Endothelial cell (in vitro differentiated cells): ENCODE results near the gene NEUROD2. TPM values are rescaled to one million over a fixed set of nuclear protein-coding genes. Genes with fewer than 3 reads are reported as not detected.

Experiments
- DNase-seq: peaks from one replicate; pipeline ENCODE4 v3.0.0; 2021; ENCODE audit warnings: low spot score
- H3K27ac Mint-ChIP-seq: one replicate; pipeline ENCODE4 v1.8.0; 2021; ENCODE audit warnings: mixed read lengths, inconsistent platforms; ENCODE audit not compliant: unreplicated experiment
- H3K27me3 Mint-ChIP-seq: one replicate; pipeline ENCODE4 v1.8.0; 2021; ENCODE audit warnings: mild to moderate bottlenecking, moderate library complexity, mixed read lengths, inconsistent platforms; ENCODE audit not compliant: unreplicated experiment
- H3K36me3 Mint-ChIP-seq: one replicate; pipeline ENCODE4 v1.8.0; 2021; ENCODE audit warnings: mild to moderate bottlenecking, low read depth, mixed read lengths, inconsistent platforms; ENCODE audit not compliant: unreplicated experiment
- H3K4me1 Mint-ChIP-seq: one replicate; pipeline ENCODE4 v1.8.0; 2021; ENCODE audit warnings: mild to moderate bottlenecking, mixed read lengths, inconsistent platforms; ENCODE audit not compliant: unreplicated experiment
- H3K4me3 Mint-ChIP-seq: one replicate; pipeline ENCODE4 v1.8.0; 2021; ENCODE audit warnings: mild to moderate bottlenecking, mixed read lengths, inconsistent platforms; ENCODE audit not compliant: unreplicated experiment
- H3K9me3 Mint-ChIP-seq: one replicate; pipeline ENCODE4 v1.8.0; 2021; ENCODE audit warnings: mixed read lengths, inconsistent platforms; ENCODE audit not compliant: unreplicated experiment
- CTCF ChIP-seq: fragments of 200-600 bp; sonication (generic); IDR thresholded peaks from one replicate; pipeline ENCODE4 v1.5.0; 2021; ENCODE audit warnings: antibody characterized with exemption; ENCODE audit not compliant: unreplicated experiment
- total RNA-seq: library from RNA; stranded (reverse); fragmentation: NEBNext Ultra II Directional; extraction: Animal tissue kit (Norgen Biotek cat#: 25700); gene quantifications from one replicate; pipeline ENCODE4 v1.2.1, GENCODE V29; 2021; ENCODE audit not compliant: unreplicated experiment

The NEUROD2 gene
- total RNA-seq, 1 donor from 2014 or later = not detected

GRCh38 chr17:39573447-39574298 is 34.0 kb downstream of the NEUROD2 start:
- Mint-ChIP-seq H3K27me3 (peaks cover 7% of the 10 kb centered on the region), H3K27ac (peak overlapping the region; percentile 94), H3K4me1 (peaks cover 21% of the 10 kb centered on the region), H3K4me3 (peak overlapping the region; percentile 89), H3K9me3 (peaks cover 4% of the 10 kb centered on the region), H3K36me3 (peaks cover 20% of the 10 kb centered on the region)
- peak; percentile 77 for DNase-seq
- TF ChIP-seq CTCF = no peak

DNA sequence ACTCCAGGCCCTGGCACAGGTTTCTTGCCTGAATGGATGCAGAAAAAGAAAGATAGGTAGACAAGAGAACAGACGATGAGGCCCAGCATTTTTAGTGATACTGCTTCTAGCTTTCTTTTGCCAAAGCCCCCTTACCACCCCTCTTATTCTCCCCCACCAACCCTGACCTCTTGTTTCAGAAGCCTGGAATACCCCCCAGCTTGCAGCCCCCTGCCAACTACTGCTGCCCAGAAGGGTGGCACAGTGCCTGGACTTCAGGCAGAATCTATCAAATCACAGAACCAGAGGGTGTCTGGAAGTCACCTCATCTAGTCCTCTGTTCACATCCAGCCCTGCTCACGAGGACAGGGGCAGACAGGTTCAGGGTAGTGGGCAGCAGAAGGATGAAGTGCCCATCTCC is 35.6 kb downstream of the NEUROD2 start:
- no peak overlapping the region for H3K4me3 Mint-ChIP-seq
- H3K36me3 Mint-ChIP-seq = peaks cover 33% of the 10 kb centered on the region
- peaks cover 4% of the 10 kb centered on the region for H3K9me3 Mint-ChIP-seq
- H3K27ac Mint-ChIP-seq = no peak overlapping the region
- TF ChIP-seq CTCF = no peak
- H3K27me3 Mint-ChIP-seq = peaks cover 7% of the 10 kb centered on the region
- H3K4me1 Mint-ChIP-seq = peaks cover 16% of the 10 kb centered on the region
- DNase-seq = no peak

- peaks cover 4% of the 10 kb centered on the region for H3K9me3 Mint-ChIP-seq
- no peak overlapping the region for H3K27ac Mint-ChIP-seq
- H3K36me3 Mint-ChIP-seq = peaks cover 51% of the 10 kb centered on the region
- TF ChIP-seq CTCF = no peak
- no peak for DNase-seq
- H3K4me3 Mint-ChIP-seq = no peak overlapping the region
- H3K27me3 Mint-ChIP-seq = peaks cover 9% of the 10 kb centered on the region
- peaks cover 3% of the 10 kb centered on the region for H3K4me1 Mint-ChIP-seq
These were observed 38.6 kb downstream of the NEUROD2 start for GRCh38 chr17:39569126-39569525.

GRCh38 chr17:39568702-39569101 is 39.0 kb downstream of the NEUROD2 start:
- Mint-ChIP-seq H3K4me1 (peaks cover 4% of the 10 kb centered on the region), H3K27ac (no peak overlapping the region), H3K27me3 (peaks cover 9% of the 10 kb centered on the region), H3K9me3 (peaks cover 4% of the 10 kb centered on the region), H3K36me3 (peaks cover 51% of the 10 kb centered on the region), H3K4me3 (no peak overlapping the region)
- DNase-seq = no peak
- no peak for TF ChIP-seq CTCF

- Mint-ChIP-seq H3K4me3 (no peak overlapping the region), H3K9me3 (peaks cover 4% of the 10 kb centered on the region), H3K4me1 (peaks cover 13% of the 10 kb centered on the region), H3K27ac (peak overlapping the region; percentile 44), H3K36me3 (peaks cover 49% of the 10 kb centered on the region), H3K27me3 (peaks cover 8% of the 10 kb centered on the region)
- DNase-seq = no peak
- TF ChIP-seq CTCF = no peak
These were observed 41.4 kb downstream of the NEUROD2 start for GRCh38 chr17:39566094-39566850.
